A673 (cell line): ENCODE data around the gene EGFR. TPM values are rescaled to one million over a fixed set of nuclear protein-coding genes. Genes with fewer than 3 reads are reported as not detected.

Experiments
- BruUV-seq: library from RNA; stranded (reverse); fragments of 400-500 nt; replicated peaks from 2 replicates; lab custom pipeline; 2021; lab: Mats Ljungman, UMichigan
- CTCF ChIA-PET: fragments of 300-600 bp; sonication (Branson Sonifier 250); formaldehyde crosslinking; loops from one replicate; lab custom pipeline; 2022; ENCODE audit warnings: antibody characterized with exemption; lab: Charles Lee
- POLR2A ChIA-PET: fragments of 300-600 bp; sonication (Branson Sonifier 250); formaldehyde crosslinking; loops from one replicate; lab custom pipeline; 2022; ENCODE audit warnings: antibody characterized with exemption; ENCODE audit not compliant: low non-redundant PET; lab: Charles Lee
- DNase-seq: peaks from one replicate; pipeline ENCODE4 v3.0.0-alpha.2; 2015; ENCODE audit warnings: low spot score
- H3K27ac ChIP-seq: fragments of 200-600 bp; sonication (generic); 2 replicates; pipeline ENCODE4 v1.5.1; 2016; ENCODE audit warnings: mixed run types, low read depth, mild to moderate bottlenecking, mixed read lengths, antibody characterized with exemption, low read length; ENCODE audit not compliant: poor library complexity, severe bottlenecking
- H3K27me3 ChIP-seq: fragments of 200-600 bp; sonication (generic); replicated peaks from 2 replicates; pipeline ENCODE4 v1.6.1; 2017; ENCODE audit warnings: mixed run types, low read depth, mild to moderate bottlenecking, mixed read lengths, antibody characterized with exemption, low read length; ENCODE audit not compliant: insufficient read depth, poor library complexity
- H3K36me3 ChIP-seq: fragments of 200-600 bp; sonication (generic); 2 replicates; pipeline ENCODE4 v1.6.1; 2016; ENCODE audit warnings: mixed run types, mild to moderate bottlenecking, mixed read lengths, antibody characterized with exemption, low read length; ENCODE audit not compliant: insufficient read depth, poor library complexity, severe bottlenecking
- H3K4me1 ChIP-seq: fragments of 200-600 bp; sonication (generic); 2 replicates; pipeline ENCODE4 v1.6.1; 2017; ENCODE audit warnings: mixed run types, mild to moderate bottlenecking, mixed read lengths, antibody characterized with exemption, low read length; ENCODE audit not compliant: insufficient read depth, poor library complexity, severe bottlenecking
- H3K4me3 ChIP-seq: fragments of 200-600 bp; sonication (generic); 2 replicates; pipeline ENCODE4 v1.5.1; 2016; ENCODE audit warnings: low read depth, mixed run types, mild to moderate bottlenecking, mixed read lengths, low read length; ENCODE audit not compliant: poor library complexity, severe bottlenecking
- H3K9me3 ChIP-seq: fragments of 200-600 bp; sonication (generic); 2 replicates; pipeline ENCODE4 v1.6.1; 2016; ENCODE audit warnings: mixed run types, low read depth, mild to moderate bottlenecking, mixed read lengths, antibody characterized with exemption, low read length; ENCODE audit not compliant: poor library complexity, severe bottlenecking
- CTCF ChIP-seq: fragments of 300-800, 200-600 bp; sonication (generic); conservative IDR thresholded peaks from 2 replicates; pipeline ENCODE4 v1.5.1; 2017; ENCODE audit warnings: low read depth, mild to moderate bottlenecking, antibody characterized with exemption, low read length, moderate library complexity, mixed read lengths
- EZH2 ChIP-seq: fragments of 200-600 bp; sonication (generic); IDR thresholded peaks from 2 replicates; pipeline ENCODE4 v1.6.1; 2017; ENCODE audit warnings: borderline replicate concordance, low read depth, mild to moderate bottlenecking, mixed read lengths, antibody characterized with exemption, low read length; ENCODE audit not compliant: poor library complexity, severe bottlenecking
- intact Hi-C: fragments of 100-400 bp; cut with micrococcal nuclease; formaldehyde crosslinking; loops from one replicate; pipeline ENCODE4 v1.10.0; 2022; ENCODE audit not compliant: unreplicated experiment
- total RNA-seq: library from RNA; stranded (reverse); gene quantifications from 2 replicates; pipeline ENCODE4 v1.2.3, GENCODE V29; 2021

The EGFR gene
- total RNA-seq, 1 experiment from 2014 or later: 0.84 TPM

- TF ChIP-seq CTCF (no peak), EZH2 (no peak)
- Histone ChIP-seq H3K36me3 (no peaks in the 10 kb centered on the region), H3K9me3 (no peaks in the 10 kb centered on the region), H3K27ac (no peak overlapping the region), H3K4me1 (no peaks in the 10 kb centered on the region), H3K4me3 (no peak overlapping the region), H3K27me3 (peaks cover 27% of the 10 kb centered on the region)
- ChIA-PET POLR2A (no interaction called here), CTCF (no interaction called here)
- BruUV-seq: no TSS peak
- no peak for DNase-seq
- intact Hi-C loops: no loop called here
Measured at GRCh38 chr7:55236476-55236875, 217.7 kb downstream of the EGFR start.

- TF ChIP-seq EZH2: no peak
- no peak for TF ChIP-seq CTCF
- Histone ChIP-seq H3K27me3 (peaks cover 27% of the 10 kb centered on the region), H3K4me1 (no peaks in the 10 kb centered on the region), H3K4me3 (no peak overlapping the region), H3K36me3 (no peaks in the 10 kb centered on the region), H3K9me3 (no peaks in the 10 kb centered on the region), H3K27ac (no peak overlapping the region)
- POLR2A ChIA-PET: no interaction called here
- DNase-seq: no peak
- BruUV-seq: no TSS peak
- intact Hi-C loops: no loop called here
- CTCF ChIA-PET: no interaction called here
Measured at GRCh38 chr7:55237156-55237893, 218.5 kb downstream of the EGFR start.

GRCh38 chr7:55239406-55239805, 220.6 kb downstream of the EGFR start:
- Histone ChIP-seq H3K9me3 (no peaks in the 10 kb centered on the region), H3K27ac (no peak overlapping the region), H3K27me3 (peaks cover 27% of the 10 kb centered on the region), H3K4me1 (no peaks in the 10 kb centered on the region), H3K4me3 (no peak overlapping the region), H3K36me3 (no peaks in the 10 kb centered on the region)
- TF ChIP-seq EZH2 (no peak), CTCF (no peak)
- intact Hi-C loops: no loop called here
- DNase-seq: no peak
- BruUV-seq: no TSS peak
- ChIA-PET POLR2A (no interaction called here), CTCF (interaction anchor here (0.9 kb wide), 1 partner anchor 16 kb away, joined by 3 read pairs; no protein-coding TSS in a partner anchor)
